ENCODE data around the gene DIP2A. TPM values are rescaled to one million over a fixed set of nuclear protein-coding genes. Genes with fewer than 3 reads are reported as not detected.

The DIP2A gene
- total and polyA plus RNA-seq, 2 of the 13 experiments (the other 11 are each of a cell fraction or from before 2014, with no cell fraction given): 18.5 to 37.6 TPM

- FAIRE-seq (no peak), ATAC-seq (peak; percentile 51), DNase-seq (ENCODE audit: low spot score) (no peak)
- Histone ChIP-seq H3K4me1 (ENCODE audit: insufficient read depth, low read length) (peaks cover 53% of the 10 kb centered on the region), H4K20me1 (ENCODE audit: insufficient read depth, low read length) (no peaks in the 10 kb centered on the region), H2AFZ (ENCODE audit: low read length) (no peak overlapping the region), H3K9me3 (ENCODE audit: low read length) (no peaks in the 10 kb centered on the region), H3K27me3 (ENCODE audit: control insufficient read depth in 1 of 2, insufficient read depth in 2 of 2, low read length in 2 of 2) (peaks cover 0 to 12% of the 10 kb centered on the region in 2 experiments; a peak in 3 of 5 replicates), H3K9ac (ENCODE audit: insufficient read depth, low read depth, low read length) (no peak overlapping the region), H3K79me2 (ENCODE audit: insufficient read depth, low read length) (no peaks in the 10 kb centered on the region), H3K4me3 (replicated peaks in 1 of 3; ENCODE audit: insufficient read depth in 1 of 3, low read depth in 2 of 3, low read length in 3 of 3) (peak overlapping the region in 1 of 3 experiments; percentile 30; a peak in 1 of 6 replicates), H3K27ac (ENCODE audit: extremely low read length, insufficient read depth, low read length) (no peak overlapping the region), H3K4me2 (ENCODE audit: low read depth, low read length) (peak overlapping the region; percentile 66), H3K36me3 (replicated peaks in 1 of 2; ENCODE audit: control insufficient read depth in 1 of 2, insufficient read depth in 2 of 2, low read length in 2 of 2) (no peaks in the 10 kb centered on the region)
- WGBS (ENCODE audit: low lambda C conversion rate): 9% methylated on average over 6 of the region's 9 CpGs
- in situ Hi-C loops (cut with HindIII; ENCODE audit: extremely low pct_ligation_motif_present, low pct_unique_long_range_greater_than_20kb): no loop called here
- POLR2A ChIA-PET: interaction anchor here (1.1 kb wide), 1 partner anchor 19 kb away, joined by 5 read pairs; no protein-coding TSS in a partner anchor
- TF ChIP-seq IKZF1 (IDR thresholded peaks at IDR 0.05) (no peak), CTCF (CRISPR knock-in tag; IDR thresholded peaks at IDR 0.05) (0 out of 2 replicates have a peak, but pooled peaks have one; percentile 7), PBX3 (CRISPR knock-in tag; IDR thresholded peaks at IDR 0.05; ENCODE audit: borderline replicate concordance) (no peak), ZKSCAN8 (CRISPR knock-in tag; IDR thresholded peaks at IDR 0.05; ENCODE audit: borderline replicate concordance) (no peak), ZNF160 (CRISPR knock-in tag; IDR thresholded peaks at IDR 0.05) (peak; percentile 49; the same call in 1 of the 2 replicates), ZNF768 (CRISPR knock-in tag; IDR thresholded peaks at IDR 0.05) (peak; percentile 48; the same call in 1 of the 2 replicates), SMYD3 (CRISPR knock-in tag; IDR thresholded peaks at IDR 0.05) (no peak)
- TF ChIP-seq, protein P1, sequence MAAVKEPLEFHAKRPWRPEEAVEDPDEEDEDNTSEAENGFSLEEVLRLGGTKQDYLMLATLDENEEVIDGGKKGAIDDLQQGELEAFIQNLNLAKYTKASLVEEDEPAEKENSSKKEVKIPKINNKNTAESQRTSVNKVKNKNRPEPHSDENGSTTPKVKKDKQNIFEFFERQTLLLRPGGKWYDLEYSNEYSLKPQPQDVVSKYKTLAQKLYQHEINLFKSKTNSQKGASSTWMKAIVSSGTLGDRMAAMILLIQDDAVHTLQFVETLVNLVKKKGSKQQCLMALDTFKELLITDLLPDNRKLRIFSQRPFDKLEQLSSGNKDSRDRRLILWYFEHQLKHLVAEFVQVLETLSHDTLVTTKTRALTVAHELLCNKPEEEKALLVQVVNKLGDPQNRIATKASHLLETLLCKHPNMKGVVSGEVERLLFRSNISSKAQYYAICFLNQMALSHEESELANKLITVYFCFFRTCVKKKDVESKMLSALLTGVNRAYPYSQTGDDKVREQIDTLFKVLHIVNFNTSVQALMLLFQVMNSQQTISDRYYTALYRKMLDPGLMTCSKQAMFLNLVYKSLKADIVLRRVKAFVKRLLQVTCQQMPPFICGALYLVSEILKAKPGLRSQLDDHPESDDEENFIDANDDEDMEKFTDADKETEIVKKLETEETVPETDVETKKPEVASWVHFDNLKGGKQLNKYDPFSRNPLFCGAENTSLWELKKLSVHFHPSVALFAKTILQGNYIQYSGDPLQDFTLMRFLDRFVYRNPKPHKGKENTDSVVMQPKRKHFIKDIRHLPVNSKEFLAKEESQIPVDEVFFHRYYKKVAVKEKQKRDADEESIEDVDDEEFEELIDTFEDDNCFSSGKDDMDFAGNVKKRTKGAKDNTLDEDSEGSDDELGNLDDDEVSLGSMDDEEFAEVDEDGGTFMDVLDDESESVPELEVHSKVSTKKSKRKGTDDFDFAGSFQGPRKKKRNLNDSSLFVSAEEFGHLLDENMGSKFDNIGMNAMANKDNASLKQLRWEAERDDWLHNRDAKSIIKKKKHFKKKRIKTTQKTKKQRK (IDR thresholded peaks at IDR 0.05; ENCODE audit: low read length): no peak
- intact Hi-C loops (cut with micrococcal nuclease; ENCODE audit: unreplicated experiment): no loop called here
- BruUV-seq (replicated peaks): no TSS peak
- CTCF ChIA-PET (ENCODE audit: low intra/inter-chr PET ratio, low total read pairs): no interaction called here
Observed at GRCh38 chr21:46600978-46601377, 142.3 kb downstream of the DIP2A start.

Data from HepG2 (cell line).